Activated CD8-positive, alpha-beta T cell treated with anti-CD3 and anti-CD28 coated beads for 36 hours (primary cell): ENCODE results near the gene ABHD12. TPM values are rescaled to one million over a fixed set of nuclear protein-coding genes. Genes with fewer than 3 reads are reported as not detected.

Experiments
- ATAC-seq: fragments of 200-7000 bp; cut with Tn5 transposase; one replicate; pipeline ENCODE4 v1.10.0; 2021; ENCODE audit warnings: mild to moderate bottlenecking, moderate library complexity
- CTCF ChIA-PET: fragments of 350-600 bp; sonication (Branson Sonifier 250); formaldehyde crosslinking; loops from one replicate; lab custom pipeline; 2021; ENCODE audit warnings: antibody characterized with exemption; lab: Charles Lee
- POLR2A ChIA-PET: fragments of 350-600 bp; sonication (Branson Sonifier 250); formaldehyde crosslinking; loops from one replicate; lab custom pipeline; 2021; ENCODE audit warnings: antibody characterized with exemption; lab: Charles Lee
- DNase-seq: peaks from one replicate; pipeline ENCODE4 v3.0.0-alpha.2; 2020
- H3K27ac Mint-ChIP-seq: one replicate; pipeline ENCODE4 v1.8.0; 2021; ENCODE audit warnings: mild to moderate bottlenecking, mixed read lengths
- H3K27me3 Mint-ChIP-seq: one replicate; pipeline ENCODE4 v1.8.0; 2021; ENCODE audit warnings: mixed read lengths
- H3K36me3 Mint-ChIP-seq: one replicate; pipeline ENCODE4 v1.8.0; 2021; ENCODE audit warnings: low read depth, mixed read lengths
- H3K4me1 Mint-ChIP-seq: one replicate; pipeline ENCODE4 v1.8.0; 2021; ENCODE audit warnings: low read depth, mixed read lengths
- H3K4me3 Mint-ChIP-seq: one replicate; pipeline ENCODE4 v1.8.0; 2021; ENCODE audit warnings: mild to moderate bottlenecking, moderate library complexity, mixed read lengths
- H3K9me3 Mint-ChIP-seq: one replicate; pipeline ENCODE4 v1.8.0; 2021; ENCODE audit warnings: mixed read lengths
- CTCF ChIP-seq: fragments of 200-600 bp; IDR thresholded peaks from one replicate; pipeline ENCODE4 v1.8.0; 2022; ENCODE audit warnings: antibody characterized with exemption, mild to moderate bottlenecking
- intact Hi-C: fragments of 100-400 bp; cut with micrococcal nuclease; formaldehyde crosslinking; loops from one replicate; pipeline ENCODE4 v1.10.0; 2022
- total RNA-seq, 2 experiments: library from RNA; stranded (reverse); gene quantifications; one replicate each; pipeline ENCODE4 v1.2.3, GENCODE V29; 2021

ABHD12 gene
- total RNA-seq, 2 experiments from 2014 or later, result 16.0 to 17.0 TPM

GRCh38 chr20:25372584-25373336 is 17.9 kb downstream of the ABHD12 start:
- H3K27ac Mint-ChIP-seq, result no peak overlapping the region
- peak; percentile 78 for ATAC-seq
- H3K4me3 Mint-ChIP-seq, result no peak overlapping the region
- no peak for TF ChIP-seq CTCF
- H3K4me1 Mint-ChIP-seq, result peaks cover 11% of the 10 kb centered on the region
- CTCF ChIA-PET, result no interaction called here
- intact Hi-C loops, result no loop called here
- POLR2A ChIA-PET, result interaction anchor here (1.3 kb wide), 1 partner anchor 35 kb away, joined by 4 read pairs; the partner anchor contains the start of gene GINS1
- DNase-seq, result peak; percentile 16
- no peaks in the 10 kb centered on the region for H3K27me3 Mint-ChIP-seq
- peaks cover 2% of the 10 kb centered on the region for H3K9me3 Mint-ChIP-seq
- peaks cover 12% of the 10 kb centered on the region for H3K36me3 Mint-ChIP-seq

- peaks cover 12% of the 10 kb centered on the region for H3K36me3 Mint-ChIP-seq
- ChIA-PET CTCF (interaction anchor here (1.1 kb wide), 1 partner anchor 71 kb away, joined by 3 read pairs; no protein-coding TSS in a partner anchor), POLR2A (no interaction called here)
- no peak overlapping the region for H3K27ac Mint-ChIP-seq
- no peak overlapping the region for H3K4me3 Mint-ChIP-seq
- no peak for DNase-seq
- no peak for TF ChIP-seq CTCF
- H3K9me3 Mint-ChIP-seq, result peaks cover 2% of the 10 kb centered on the region
- H3K4me1 Mint-ChIP-seq, result peaks cover 11% of the 10 kb centered on the region
- H3K27me3 Mint-ChIP-seq, result no peaks in the 10 kb centered on the region
- no peak for ATAC-seq
- intact Hi-C loops, result no loop called here
These were observed 20.7 kb downstream of the ABHD12 start for GRCh38 chr20:25369971-25370370.

- no peak for ATAC-seq
- ChIA-PET CTCF (interaction anchor here (1.1 kb wide), 1 partner anchor 70 kb away, joined by 3 read pairs; no protein-coding TSS in a partner anchor), POLR2A (no interaction called here)
- no peak for DNase-seq
- Mint-ChIP-seq H3K27me3 (no peaks in the 10 kb centered on the region), H3K4me1 (peaks cover 11% of the 10 kb centered on the region), H3K9me3 (peaks cover 2% of the 10 kb centered on the region), H3K4me3 (no peak overlapping the region), H3K36me3 (peaks cover 14% of the 10 kb centered on the region), H3K27ac (no peak overlapping the region)
- intact Hi-C loops, result no loop called here
- TF ChIP-seq CTCF, result no peak
These were observed 21.1 kb downstream of the ABHD12 start for GRCh38 chr20:25369529-25369928.

GRCh38 chr20:25368976-25369375 is 21.7 kb downstream of the ABHD12 start:
- ATAC-seq (no peak), DNase-seq (no peak)
- Mint-ChIP-seq H3K9me3 (peaks cover 2% of the 10 kb centered on the region), H3K27me3 (no peaks in the 10 kb centered on the region), H3K36me3 (peaks cover 19% of the 10 kb centered on the region), H3K4me1 (peaks cover 11% of the 10 kb centered on the region), H3K27ac (no peak overlapping the region), H3K4me3 (no peak overlapping the region)
- POLR2A ChIA-PET, result no interaction called here
- CTCF ChIA-PET, result interaction anchor here (1.1 kb wide), 1 partner anchor 70 kb away, joined by 3 read pairs; no protein-coding TSS in a partner anchor
- intact Hi-C loops, result no loop called here
- no peak for TF ChIP-seq CTCF

GRCh38 chr20:25368526-25368925 is 22.1 kb downstream of the ABHD12 start:
- Mint-ChIP-seq H3K27ac (no peak overlapping the region), H3K4me1 (peaks cover 10% of the 10 kb centered on the region), H3K4me3 (no peak overlapping the region), H3K27me3 (no peaks in the 10 kb centered on the region), H3K36me3 (peaks cover 21% of the 10 kb centered on the region), H3K9me3 (peaks cover 2% of the 10 kb centered on the region)
- TF ChIP-seq CTCF, result no peak
- no peak for ATAC-seq
- CTCF ChIA-PET, result no interaction called here
- no peak for DNase-seq
- intact Hi-C loops, result no loop called here
- POLR2A ChIA-PET, result no interaction called here
